Endothelial cell of coronary artery (primary cell): ENCODE data around the gene ORMDL2. TPM values are rescaled to one million over a fixed set of nuclear protein-coding genes. Genes with fewer than 3 reads are reported as not detected.

Experiments
- total RNA-seq: library from RNA; depleted of rRNA; stranded (reverse); fragments of >200 nt; gene quantifications from 2 replicates; pipeline ENCODE4 v1.2.3, GENCODE V29; 2014

Gene ORMDL2
- 33.3 and 35.9 TPM in 2 replicates for total RNA-seq

GRCh38 chr12:55817345-55818139 lies at the start of gene ORMDL2, which contains the start of gene SARNP:
ORMDL2 (plus strand) TSS chr12:55818041; CDS start chr12:55819000, 959 bp downstream.
SARNP (minus strand) TSS chr12:55817724; CDS start chr12:55817701, 23 bp downstream.

GRCh38 chr12:55842681-55843429 lies 25.0 kb downstream of the ORMDL2 start, which contains the start of gene MMP19:
MMP19 (minus strand) TSS chr12:55842936; CDS start chr12:55842830, 106 bp downstream.

Other genes with a start within 250 kb of the ORMDL2 start
- gene OR2AP1, start 245.6 kb upstream of the ORMDL2 start, total RNA-seq: not detected in 2 replicates
- gene OR10P1, start 181.1 kb upstream of the ORMDL2 start, total RNA-seq: not detected in 2 replicates
- gene ITGA7, start 110.1 kb upstream of the ORMDL2 start, total RNA-seq: 0.09 and 1.0 TPM in 2 replicates
- gene BLOC1S1, start 102.0 kb upstream of the ORMDL2 start, total RNA-seq: 58.2 and 71.6 TPM in 2 replicates
- gene RDH5, start 97.6 kb upstream of the ORMDL2 start, total RNA-seq: 1.2 and 2.8 TPM in 2 replicates
- gene CD63, start 89.0 kb upstream of the ORMDL2 start, total RNA-seq: 1,637 and 1,643 TPM in 2 replicates
- gene GDF11, start 74.9 kb upstream of the ORMDL2 start, total RNA-seq: 2.8 and 3.3 TPM in 2 replicates
- 96.7 and 98.7 TPM in 2 replicates for gene SARNP, start 317 bp upstream of the ORMDL2 start, total RNA-seq
- gene DNAJC14, start 11.5 kb downstream of the ORMDL2 start, total RNA-seq: 48.8 and 53.6 TPM in 2 replicates
- gene MMP19, start 24.9 kb downstream of the ORMDL2 start, total RNA-seq: 0.27 and 2.6 TPM in 2 replicates
- 28.1 and 31.4 TPM in 2 replicates for gene PYM1, start 109.9 kb downstream of the ORMDL2 start, total RNA-seq
- 29.1 and 42.0 TPM in 2 replicates for gene DGKA, start 113.1 kb downstream of the ORMDL2 start, total RNA-seq
- 0.19 and 0.27 TPM in 2 replicates for gene PMEL, start 148.0 kb downstream of the ORMDL2 start, total RNA-seq
- gene CDK2, start 148.8 kb downstream of the ORMDL2 start, total RNA-seq: 16.0 and 22.1 TPM in 2 replicates
- gene RAB5B, start 156.0 kb downstream of the ORMDL2 start, total RNA-seq: 28.2 and 39.9 TPM in 2 replicates
- 10.0 and 13.5 TPM in 2 replicates for gene SUOX, start 179.2 kb downstream of the ORMDL2 start, total RNA-seq
- 0.38 and 0.45 TPM in 2 replicates for gene IKZF4, start 203.0 kb downstream of the ORMDL2 start, total RNA-seq
- gene RPS26, start 223.9 kb downstream of the ORMDL2 start, total RNA-seq: 95.3 and 130 TPM in 2 replicates